Activated CD8-positive, alpha-beta memory T cell treated with anti-CD3 and anti-CD28 coated beads, Interleukin-2, amount 50 U/mL, for 1 hour (primary cell): Measurements from ENCODE around the gene EPHA2.
"Not testable (repeated sequence)": the region's sequence is repeated elsewhere in the genome, so short reads cannot be mapped to it uniquely, and the experiment has no call there.

Experiments used
- DNase-seq: peaks from one replicate; pipeline ENCODE4 v3.0.0-alpha.2; 2020; ENCODE audit errors: extremely low read depth

EPHA2 gene

DNA sequence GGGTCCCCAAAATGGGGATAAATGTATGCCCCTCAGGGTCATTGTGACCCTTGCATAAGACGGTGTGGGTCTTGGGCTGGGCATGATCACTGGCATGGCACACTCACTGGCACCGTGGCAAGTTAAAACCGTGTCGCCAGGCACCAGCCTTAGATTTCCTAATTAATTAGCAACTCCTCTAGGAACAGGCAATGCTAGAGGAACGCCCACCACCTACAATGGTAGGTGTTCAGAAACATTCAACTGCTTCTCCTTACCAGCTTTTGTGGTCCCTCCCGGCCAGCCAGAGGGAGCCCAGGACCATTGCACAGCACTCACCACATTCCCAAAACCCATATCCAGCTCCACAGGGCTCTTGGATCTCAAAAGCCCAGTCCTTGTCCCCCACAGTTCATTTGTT, 36.4 kb downstream of the EPHA2 start:
- DNase-seq = no peak

DNA sequence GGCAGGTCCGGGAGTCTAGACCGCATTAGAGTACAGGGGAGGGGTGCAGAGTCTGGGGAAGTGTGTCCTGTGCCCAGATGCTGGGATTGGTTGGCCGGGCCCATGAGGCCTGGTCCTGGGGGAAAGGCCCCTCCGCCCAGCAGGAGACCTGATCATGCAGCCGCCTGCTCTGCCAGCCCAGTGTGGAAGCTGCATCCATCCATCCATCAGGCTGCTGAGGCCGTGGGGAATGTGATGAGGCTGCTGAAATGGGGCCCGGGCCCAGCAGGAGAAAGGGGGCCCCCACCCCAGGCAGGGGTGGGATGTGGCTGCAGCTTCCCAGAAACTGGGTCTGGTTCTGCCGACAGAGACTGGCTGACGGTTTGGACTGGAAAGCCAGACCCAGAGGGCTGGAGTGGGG, 37.2 kb downstream of the EPHA2 start:
- no peak for DNase-seq

DNA sequence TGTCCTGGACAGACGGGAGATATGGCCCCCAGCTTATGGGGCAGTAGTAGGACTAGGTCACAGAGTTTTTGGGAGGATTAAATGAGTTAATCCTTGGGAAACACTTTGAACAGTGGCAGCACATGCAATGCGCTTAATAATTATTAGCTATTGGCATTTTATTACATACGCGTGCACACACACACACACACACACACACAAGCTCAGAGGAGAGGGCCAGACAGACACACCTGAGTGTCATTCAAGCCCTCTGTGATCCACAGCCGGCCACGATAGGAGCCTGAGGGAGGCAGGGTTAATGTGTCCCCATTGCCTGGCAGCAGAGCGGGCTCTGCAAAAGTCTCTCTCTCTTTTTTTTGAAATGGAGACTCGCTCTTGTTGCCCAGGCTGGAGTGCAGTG, 37.9 kb downstream of the EPHA2 start:
- no peak for DNase-seq

DNA sequence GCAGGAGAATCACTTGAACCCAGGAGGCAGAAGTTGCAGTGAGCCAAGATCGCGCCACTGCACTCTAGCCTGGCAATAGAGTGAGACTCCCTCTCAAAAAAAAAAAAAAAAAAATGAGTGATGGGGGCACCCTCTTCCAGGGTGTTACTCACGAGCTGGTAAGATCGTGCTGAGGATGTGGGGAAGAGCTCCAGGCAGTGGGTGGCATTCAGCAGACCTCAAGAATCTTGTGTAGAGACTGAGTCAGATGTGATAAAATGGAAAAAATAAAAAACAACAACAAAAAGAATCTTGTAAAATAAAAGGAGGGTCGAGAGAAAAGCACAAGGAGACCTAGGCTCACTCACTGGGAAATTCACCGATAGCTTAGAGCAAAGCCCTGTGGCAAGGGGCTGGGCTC, 38.5 kb downstream of the EPHA2 start:
- DNase-seq = no peak

DNA sequence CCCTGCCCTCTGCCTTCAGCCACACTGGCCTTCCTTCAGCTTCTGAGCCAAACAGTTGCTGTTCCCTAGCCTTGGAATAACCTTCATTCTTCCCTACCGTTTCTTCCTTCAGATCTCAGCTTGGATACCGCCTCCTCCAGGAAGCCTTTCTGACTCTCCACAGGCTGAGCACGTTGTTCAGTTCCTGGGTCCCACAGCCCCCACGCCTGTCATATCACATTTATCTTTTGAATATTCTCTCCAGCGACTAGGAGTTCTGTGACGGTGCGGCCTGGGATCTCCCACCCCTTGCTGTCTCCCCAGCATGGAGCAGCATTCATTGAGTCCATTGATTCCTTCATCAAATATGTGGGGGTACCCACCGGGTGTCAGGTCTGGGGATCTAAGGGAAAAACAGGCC, 39.2 kb downstream of the EPHA2 start:
- no peak for DNase-seq

DNA sequence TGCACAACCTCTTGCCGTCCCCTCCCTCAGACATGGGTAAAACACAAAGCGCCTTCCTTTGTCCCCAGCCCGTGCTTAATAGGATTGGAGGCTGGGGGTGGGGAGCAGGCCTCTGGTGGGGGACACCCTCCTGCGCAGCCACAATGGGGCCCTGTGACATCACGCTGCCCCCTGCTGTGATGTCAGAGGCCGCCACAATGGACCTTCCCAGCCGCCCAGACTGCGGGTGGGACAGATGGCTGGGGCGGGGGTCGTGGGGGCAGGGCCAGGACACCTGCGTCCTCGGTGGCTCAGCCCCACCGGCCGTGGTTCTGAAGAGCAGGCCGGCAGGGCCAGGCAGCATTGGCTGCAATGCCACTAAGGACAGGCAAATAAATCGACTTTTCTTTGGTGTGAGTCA, 39.9 kb downstream of the EPHA2 start:
- DNase-seq = no peak

DNA sequence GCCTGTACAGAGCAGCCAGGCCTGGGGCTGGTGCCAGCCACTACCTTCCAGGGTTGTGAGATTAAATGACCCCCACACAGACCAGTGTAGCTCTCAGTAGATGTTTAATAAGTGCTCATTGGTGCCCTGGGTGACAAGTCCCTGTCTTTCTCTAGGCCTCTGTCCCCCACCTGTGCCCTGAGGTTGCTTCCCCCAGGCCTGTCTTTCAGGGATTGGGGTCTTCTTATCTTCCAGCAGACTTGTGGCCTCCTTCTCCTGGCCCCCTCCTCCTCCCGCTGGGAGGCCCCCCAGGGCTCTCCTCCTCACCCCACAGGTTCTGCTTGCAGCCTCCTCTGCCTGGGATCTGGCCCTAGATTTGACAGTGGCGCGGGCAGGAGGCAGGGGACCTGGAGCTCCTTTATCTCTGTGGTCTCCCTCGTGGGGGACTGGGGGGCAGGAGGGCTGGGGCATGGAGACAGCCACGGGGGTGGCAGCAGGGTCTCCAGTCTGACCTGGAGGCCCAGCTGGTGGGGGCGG, 40.3 kb downstream of the EPHA2 start:
- DNase-seq = no peak

DNA sequence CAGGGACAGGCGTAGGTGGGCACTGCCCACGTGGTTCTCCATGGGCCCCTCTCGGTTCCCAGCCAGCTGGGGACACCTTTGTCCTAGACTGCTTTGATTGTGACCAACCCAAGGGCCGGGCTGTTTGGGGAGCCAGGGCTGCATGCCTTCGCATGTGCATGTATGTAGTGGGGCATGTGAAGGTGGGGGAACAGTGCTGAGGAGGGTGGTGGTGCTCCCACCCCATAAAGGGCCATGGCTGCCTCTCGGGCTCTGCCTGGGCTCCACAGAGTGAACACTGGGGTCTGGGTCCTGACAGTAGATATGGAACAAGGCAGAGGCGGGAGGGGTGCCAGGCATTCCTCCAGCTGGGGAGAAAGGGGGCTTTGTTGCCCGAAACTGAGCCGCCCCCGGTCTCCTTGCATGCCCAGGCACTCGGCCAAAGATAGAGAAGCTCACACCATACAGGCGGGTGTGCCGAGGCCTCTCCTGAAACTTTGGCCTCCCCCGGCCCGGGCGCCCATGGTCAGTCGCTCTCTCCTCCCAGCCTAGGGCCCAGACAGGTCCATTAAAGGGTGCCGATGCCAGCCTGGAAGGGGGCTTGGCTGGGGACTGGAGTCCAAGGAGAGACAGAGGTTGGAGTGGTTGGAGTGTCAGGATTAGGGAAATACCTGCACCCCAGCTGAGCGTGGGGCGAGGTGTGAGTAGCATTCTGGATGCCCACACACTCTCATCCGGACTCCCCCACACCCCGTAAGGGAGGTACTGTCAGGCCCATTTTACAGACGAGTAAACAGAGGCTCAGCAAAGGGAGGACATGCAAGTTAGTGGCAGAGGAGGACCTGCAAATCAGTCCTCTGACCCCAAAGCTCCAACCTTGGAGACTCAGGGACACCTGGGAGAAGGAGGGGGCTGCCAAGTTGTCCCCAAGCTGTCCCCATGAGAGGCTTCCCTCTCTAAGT, 41.1 kb downstream of the EPHA2 start:
- DNase-seq = no peak

DNA sequence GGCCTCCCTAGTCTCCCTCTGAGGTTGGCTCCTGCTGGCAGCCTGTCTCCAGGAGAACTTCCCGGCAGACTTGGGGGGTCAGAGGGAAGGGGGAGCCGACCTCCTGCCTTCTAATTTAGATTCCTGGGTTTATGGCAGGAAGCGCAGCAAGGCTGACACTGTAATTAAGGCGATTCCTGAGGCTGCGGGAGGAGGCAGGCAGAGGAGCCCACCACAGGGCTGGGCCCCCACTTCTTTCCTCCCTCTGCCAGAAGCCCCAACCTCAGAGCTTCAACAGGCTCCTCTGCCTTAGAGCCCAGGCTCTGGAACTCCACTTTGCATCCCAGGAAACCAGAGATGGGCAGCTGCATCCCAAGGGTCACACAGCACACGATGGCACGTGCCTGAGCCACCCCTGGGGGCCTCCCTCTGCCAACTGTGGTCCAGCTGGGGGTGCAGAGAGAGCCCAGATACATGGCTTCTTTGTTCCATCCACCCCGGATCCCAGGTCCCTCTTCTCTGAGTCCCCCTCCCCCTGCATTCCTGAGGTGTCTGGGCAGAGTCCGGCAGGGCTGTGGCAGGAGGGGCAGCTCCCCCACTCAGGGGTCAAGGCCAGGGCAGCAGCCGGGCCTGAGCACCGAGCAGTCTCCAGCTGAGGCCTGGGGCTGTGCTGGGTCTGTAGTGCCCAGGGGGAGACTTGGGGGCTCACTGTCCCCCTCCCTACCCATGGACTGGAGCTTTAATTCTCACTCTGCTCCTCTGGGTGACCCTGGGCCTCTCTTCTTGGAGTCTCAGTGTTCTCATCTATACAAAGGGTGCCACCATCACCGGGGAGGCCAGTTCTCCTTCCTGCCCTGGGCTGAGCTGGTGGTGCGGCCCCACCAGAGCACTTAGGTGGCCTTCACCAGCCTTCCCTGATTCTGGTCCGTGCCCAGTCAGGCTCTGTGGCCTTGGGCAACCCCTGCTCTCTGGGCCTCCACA, 43.0 kb downstream of the EPHA2 start:
- DNase-seq = no peak

DNA sequence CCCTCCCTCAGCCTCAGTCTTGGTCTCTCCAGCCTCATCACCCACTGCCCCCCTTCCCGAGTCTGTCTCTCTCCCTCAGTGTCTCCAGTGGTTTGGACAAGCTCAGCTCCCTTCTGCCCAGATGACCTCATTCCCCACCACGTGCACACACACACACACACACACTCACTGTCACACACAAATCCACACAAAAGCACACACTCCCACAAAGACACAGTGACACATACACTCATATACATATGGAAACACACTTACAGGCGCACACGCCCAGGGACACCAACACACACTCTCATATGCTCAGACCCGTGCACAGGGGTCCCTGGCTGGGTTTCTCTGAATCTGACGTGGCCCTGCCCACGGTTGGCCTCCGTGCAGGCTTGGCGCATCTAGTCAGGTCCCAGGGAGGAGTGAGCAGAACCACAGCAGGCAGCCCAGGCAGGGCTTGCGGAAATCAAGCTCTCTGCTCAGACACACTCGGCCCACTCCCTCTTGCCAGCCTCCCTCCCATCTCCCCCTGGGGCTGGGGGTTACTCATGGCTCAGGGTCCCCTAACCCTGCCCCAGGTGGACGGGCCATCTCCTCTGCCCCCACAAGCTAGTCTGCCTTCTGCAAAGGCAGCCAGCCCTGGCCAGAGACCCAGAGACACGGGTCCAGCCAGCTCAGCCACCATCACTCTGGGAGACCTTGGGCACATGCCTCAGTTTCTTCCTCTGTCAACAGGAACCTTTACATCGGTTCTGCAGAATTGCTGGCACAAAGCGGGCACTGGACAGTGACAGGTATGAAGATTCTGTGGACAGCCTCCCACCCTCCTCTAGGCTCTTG, 43.9 kb downstream of the EPHA2 start:
- no peak for DNase-seq

DNA sequence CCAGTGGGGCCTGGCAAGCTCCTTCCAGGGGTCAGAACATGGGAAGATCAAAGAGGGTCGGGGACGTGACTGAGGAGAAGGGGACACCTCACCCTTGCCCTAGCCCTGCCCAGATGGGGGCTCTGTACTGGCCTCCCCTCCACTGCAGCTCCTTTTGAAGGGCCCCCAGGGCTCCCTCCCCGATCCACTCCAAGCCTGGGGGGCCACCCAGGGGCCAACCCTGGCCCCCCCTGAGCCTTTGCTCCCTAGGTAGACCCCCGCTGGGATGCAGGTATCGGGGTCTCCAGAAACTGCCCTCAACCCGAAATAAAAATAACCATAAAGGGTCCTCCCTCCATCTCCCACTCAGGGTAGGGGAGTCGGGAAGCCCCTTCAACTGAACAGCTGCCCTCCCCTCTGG, 45.0 kb downstream of the EPHA2 start:
- DNase-seq = no peak

DNA sequence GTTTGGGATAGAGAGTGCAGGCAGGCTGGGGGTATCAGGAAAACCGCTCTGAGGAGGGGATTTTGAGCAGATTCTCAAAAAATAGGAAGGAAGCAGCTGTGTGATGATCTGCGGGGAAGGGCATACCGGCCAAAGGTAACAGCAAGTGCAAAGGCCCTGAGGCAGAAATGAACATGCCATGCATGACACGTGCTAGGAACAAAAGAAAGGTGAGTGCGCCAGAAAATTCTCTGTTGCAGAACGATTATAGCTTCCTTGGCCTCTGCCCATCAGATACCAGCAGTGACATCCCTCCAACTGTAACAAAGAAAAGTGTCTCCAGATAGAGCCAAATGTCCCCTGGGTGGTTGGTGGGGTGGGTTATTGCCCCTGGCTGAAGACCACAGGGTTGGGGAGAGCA, 45.4 kb downstream of the EPHA2 start:
- no peak for DNase-seq

DNA sequence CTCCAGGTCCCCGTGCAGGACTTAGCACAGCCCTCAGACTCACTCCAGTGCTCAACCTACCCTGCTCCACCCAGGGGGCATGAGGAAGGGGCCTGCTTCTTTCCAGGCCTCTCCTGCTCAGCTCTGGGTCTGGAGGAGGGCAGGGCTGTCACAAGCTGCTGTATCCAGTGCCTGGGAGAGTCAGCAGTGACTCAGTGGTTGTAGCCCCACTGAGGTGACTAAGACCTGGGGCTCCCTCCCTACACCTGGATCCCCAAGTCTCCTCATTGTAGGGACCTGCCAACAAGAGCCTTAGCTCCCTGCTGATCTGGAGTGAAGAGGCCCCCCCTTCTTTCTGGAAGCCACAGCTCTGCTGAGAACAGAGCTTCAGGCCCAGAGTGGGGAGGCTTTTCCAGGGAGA, 46.3 kb downstream of the EPHA2 start:
- no peak for DNase-seq

DNA sequence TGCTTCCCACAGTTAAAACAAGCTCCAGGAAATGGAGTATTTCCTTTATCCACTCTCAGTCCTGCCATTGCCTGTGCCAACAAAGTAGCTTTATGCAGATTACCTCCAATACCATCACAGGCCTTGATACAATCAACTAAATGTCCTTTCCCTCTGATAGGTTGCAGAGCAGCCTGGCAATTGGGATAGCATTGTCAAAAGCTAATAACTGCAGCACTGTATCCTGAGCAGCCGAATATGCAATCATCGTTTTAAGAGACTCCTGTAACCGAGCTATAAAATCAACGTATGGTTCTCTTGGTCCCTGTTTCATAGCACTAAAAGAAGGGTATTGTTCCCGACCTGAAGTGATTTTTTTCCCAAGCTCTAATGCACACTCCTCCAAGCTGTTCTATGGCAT, 48.8 kb downstream of the EPHA2 start:
- DNase-seq = not testable (repeated sequence)

DNA sequence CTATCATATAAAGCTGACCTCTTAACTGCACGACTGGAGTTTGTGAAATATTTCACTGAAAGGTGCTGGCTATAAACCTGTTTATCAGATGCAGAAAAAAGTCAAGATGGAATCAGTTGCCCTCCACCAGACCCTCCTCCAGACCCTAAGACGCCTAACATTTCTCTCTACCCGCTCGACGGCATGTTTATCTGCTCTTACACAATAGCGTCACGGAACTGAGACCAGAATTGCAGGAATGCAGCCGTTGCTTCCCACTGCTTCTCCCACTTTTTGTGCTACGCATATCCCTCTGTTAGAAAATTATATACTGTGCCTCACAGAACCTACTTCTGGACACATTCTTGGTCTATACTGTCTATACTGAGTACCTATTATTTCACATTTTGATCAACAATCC, 54.2 kb downstream of the EPHA2 start:
- no peak for DNase-seq

DNA sequence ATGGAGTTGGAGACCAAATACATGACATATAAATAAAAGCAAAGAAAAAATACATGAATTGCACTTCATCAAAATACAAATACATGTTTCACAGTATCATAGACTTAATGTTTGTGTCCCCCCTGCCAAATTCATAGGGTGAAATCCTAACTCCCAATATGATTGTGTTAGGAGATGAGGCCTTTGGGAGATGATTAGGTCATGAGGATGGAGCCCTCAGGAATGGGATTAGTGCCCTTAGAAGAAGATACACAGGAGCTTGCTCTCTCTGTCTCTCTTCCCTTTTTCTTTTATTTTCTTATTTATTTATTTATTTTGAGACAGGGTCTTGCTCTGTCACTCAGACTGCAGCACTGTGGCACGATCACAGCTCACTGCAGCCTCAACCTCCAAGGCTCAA, 56.5 kb downstream of the EPHA2 start:
- DNase-seq = no peak

DNA sequence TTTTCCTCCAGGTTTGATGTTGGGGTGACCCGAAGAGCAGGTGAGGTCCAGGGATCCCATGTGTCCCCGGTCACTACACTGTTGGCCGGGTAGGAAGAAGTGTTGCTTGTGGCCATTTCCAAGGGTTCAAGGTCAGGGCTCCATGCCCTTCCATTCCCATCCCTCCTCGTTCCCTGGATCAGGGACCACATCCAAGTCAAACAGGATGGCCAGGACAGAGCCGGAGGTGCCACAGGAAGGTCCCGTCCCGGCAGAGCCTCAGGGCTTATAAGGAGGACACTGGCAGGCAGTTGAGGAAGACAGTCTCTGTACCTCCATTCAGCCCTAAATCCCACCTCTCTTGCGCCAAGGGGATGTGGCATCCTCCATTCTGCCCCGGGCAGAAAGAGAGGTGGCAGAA, 60.4 kb downstream of the EPHA2 start:
- no peak for DNase-seq

DNA sequence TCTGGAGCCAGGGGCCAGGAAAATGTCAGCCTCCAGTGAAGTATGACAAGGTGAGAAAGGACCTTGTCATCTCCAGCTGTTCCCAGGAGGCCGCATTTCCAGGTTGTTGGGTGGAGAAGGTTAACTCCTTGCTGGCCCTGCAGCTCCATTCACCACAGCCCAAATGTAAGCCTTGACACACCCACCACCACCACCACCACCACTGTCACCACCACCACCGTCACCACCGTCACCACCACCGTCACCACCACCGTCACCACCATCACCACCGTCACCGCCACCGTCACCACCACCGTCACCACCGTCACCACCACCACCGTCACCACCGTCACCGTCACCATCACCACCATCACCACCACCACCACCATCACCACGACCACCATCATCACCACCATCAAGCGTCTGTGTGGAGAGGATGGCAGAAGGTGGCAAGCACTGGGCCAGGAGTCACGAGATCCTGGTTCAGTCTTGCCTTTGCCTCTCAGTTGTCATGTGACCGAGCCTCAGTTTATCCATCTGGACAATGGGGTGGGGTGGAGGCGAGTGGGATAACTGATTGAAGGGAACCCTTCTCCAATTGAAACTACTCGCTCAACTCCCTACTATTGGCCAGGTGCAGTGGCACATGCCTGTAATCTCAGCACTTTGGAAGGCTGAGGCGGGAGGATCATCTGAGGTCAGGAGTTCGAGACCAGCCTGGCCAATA, 61.3 kb downstream of the EPHA2 start:
- DNase-seq = no peak

DNA sequence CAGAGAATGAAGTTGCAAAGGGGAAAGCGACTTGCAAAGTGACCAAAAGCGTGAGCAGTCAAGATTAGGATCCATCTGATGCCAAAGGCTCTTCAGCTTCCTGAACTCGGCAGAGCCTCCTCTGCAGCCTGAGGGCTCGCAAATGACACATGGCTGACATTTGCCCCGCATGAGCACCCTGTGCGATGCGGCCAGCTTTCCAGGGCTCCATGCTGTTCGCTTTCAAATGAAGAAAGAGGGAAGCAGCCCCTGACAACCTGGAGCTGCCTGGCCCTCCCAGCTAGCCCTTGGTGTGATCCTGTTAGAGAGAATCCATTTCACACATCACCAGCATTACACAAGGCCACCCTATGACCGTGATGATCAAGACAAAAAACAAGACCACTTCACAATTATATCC, 62.3 kb downstream of the EPHA2 start:
- no peak for DNase-seq

DNA sequence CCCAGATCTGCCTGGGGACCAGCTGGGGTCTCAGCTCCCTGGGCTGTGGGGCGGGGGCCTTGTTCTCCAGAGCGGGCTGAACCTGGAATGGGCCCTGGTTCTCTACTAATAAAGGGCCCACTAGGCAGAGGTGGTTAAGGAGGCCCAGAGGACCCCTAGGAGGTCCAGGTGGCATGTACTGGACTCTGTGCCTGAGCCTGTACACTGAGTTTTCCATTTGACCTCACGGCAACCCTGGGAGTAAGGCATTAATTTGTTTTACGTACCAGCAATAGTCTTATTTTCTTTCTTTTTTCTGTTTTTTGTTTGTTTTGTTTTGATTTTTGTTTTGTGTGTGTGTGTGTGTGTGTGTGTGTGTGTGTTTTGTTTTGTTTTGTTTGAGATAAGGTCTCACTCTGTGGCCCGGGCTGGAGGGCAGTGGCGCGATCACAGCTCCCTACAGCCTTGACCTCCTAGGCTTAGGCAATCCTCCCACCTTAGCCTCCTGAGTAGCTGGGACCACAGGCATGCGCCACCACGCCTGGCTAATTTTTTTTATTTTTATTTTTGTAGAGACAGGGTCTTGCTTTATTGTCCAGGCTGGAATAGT, 62.9 kb downstream of the EPHA2 start:
- no peak for DNase-seq
